Brain pericyte (primary cell): ENCODE data around the gene PLXNB2.

Experiments used
- DNase-seq: peaks from one replicate; pipeline ENCODE4 v3.0.0-alpha.2; 2012; ENCODE audit warnings: low read depth, low spot score

The PLXNB2 gene

DNA sequence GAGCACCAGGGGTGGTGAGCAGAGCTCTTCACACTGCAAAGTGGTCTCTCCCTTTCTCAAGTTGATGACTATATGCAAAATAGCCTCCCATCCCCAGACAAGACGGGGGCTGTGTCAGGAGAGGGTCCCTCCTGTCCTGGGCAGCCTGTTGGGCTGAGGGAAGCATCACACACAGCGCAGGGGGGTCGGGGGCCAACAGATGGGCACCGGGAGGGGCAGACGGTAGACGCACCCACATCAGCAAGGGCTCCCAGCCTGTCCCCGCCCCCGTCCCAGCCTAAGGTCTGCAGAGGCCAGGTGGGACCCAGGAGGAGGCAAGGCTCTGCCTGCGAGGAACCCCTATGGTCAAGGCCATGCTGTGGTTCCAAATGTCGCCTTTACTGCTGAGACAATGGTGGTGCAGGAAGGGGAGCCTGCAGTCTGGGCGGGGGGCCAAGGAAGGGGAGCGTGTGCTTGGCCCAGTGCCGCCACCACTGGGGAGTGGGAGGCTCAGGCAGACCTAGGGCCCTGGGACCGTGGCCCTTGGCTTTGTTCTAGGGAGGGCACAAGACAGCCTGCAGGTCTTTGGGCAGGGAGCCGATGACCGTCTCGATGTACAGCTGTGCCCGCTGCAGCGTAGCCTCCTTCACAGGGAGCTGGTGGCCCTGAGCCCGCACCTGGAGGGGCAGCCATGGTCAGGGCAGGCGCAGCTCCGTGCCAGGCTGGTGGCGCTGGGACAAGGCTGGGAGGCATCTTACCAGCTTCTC, 4.3 kb upstream of the PLXNB2 start:
- no peak for DNase-seq

DNA sequence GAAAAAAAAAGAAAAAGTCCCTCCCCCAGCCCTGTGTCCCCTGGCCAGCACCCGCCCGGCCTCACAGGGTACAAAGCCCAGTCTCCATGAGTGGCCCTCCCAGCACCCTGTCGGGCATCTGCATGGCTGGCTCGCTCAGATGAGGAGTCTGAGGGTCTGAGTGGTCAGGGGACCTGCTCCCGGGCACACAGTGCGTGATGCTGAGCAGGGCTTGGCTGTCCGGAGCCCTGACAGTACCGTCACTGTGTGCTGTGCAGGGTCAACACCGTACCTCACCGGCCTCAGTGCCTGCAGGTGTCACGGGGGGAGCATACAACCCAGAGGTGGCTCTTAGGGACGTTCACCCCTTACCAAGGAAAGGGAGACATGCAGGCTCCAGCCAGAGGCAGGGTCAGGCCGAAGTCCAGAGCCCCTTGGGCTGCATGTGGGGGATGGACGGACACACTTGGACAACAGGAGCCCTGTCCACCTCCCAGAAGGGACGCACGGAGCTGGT, 3.6 kb upstream of the PLXNB2 start:
- no peak for DNase-seq

DNA sequence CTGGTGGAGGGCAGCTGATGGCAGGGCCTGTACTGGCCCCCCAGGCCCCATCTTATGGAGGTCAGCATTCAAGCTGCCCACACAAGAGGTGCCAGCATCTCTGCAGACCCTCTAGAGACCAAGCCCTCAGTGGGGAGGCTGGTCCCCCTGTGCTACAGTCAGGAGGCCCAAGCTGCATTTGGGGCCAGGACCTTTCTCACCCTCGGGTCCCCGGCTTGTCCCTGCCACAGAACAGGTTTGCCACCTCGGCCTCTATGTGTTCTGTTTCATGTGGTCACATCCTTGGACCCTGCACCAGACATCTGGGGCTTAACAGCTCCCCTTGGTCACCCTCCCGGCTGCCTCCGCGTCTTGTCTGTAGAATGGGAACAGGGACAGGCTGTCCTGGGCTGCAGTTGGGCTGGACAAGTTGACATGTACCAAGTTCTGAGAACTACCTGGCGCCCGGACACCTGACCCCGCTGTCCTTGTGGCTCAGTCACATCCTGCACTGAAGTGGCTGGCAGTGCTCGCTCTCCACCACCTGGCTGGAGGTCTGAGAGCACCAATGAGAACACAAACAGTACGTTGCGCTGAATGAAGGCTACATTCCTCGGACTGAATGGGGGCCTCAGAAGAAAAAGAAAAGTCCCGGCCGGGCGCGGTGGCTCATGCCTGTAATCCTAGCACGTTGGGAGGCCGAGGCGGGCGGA, 2.7 kb upstream of the PLXNB2 start:
- no peak for DNase-seq

DNA sequence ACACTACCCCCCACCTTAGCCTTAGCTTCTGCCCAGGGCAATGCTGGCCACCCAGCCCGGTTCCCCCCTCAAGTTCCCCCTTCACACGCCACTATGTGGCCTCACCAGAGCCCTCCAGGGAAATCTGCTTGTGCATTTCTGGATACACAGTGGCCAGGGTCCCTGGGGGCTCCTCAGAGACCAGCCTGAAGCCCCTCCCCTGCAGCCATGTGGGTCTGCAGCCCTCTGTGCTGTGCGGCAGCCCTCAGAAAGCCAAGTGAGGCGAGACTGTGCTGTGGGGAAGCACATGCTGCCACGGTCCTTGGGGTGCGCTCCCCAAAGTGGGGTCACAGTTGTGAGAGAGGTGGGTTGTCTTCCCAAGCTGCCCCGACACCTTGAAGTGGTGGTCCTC, 2.1 kb upstream of the PLXNB2 start:
- no peak for DNase-seq

DNA sequence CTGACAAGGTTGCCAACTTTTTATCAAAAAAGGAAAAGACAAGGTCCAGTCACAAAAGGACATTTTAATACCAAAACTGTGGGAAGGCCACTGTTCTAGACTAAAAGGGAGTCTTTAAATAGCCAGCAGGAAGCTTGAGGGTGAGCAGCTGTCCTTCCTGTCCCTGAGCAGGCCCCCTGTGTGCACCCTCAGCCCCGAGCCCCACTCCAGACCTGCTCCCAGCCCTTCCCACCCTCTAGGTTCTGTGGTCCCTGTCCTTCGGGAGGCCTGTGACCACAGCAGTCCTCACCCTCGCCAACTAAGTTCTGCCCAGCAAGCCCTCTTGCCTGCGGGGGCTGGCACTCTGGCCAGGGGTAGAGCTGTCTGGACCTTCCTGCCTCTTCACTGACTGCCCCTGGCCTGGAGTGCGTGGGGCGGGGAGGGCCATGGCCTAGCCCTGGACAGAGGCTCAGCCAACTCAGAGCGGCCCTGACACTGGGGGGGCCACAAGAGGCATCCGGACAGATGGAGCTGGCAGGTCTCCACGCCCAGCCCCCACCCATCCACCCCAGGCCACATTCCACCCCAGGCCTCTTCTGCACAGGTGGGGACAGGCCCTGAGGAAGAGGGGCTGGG, 1.6 kb upstream of the PLXNB2 start:
- no peak for DNase-seq

- DNase-seq: no peak
Measured at GRCh38 chr22:50308597-50308935, 1.1 kb upstream of the PLXNB2 start.

DNA sequence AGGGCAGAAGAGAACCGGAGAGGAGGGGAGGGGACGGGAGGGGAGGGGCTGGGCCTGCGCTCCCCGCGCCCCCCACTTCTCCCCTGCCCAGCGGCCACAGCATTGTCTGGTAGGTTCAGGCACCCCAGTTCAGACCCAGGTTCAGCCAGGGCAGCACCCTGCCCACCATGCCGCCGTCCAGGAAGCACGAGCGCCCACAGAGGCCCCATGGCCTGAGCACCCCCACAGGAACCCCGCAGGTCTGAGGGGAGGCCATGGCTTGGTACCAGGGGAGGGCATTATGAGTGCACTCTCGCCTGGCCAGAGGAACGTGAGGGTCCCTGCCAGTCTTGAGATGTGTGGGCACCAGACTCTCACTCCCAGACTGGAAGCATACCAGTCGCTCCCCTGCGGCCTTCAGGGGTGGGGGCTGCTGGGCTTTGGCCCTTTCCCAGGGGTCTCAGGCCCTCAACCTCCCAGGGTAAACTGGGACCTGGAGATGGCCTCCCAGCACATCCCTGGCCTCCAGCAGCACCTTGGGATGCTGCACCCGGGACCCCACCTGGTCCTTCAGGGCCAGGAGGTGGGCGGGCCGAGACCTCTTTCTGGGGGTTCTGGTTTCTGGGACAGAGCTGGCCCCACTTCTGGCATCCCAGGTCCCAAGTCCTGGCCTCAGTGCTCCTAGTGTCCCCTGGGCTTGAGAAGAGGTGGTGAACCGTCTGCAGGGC, 597 bp upstream of the PLXNB2 start:
- DNase-seq: no peak

GRCh38 chr22:50305923-50306566, 1.4 kb downstream of the PLXNB2 start:
- peak; percentile 53 for DNase-seq

- DNase-seq: no peak
Measured at GRCh38 chr22:50305393-50305922, 2.0 kb downstream of the PLXNB2 start.

- no peak for DNase-seq
Measured at GRCh38 chr22:50304528-50305392, 2.7 kb downstream of the PLXNB2 start.

DNA sequence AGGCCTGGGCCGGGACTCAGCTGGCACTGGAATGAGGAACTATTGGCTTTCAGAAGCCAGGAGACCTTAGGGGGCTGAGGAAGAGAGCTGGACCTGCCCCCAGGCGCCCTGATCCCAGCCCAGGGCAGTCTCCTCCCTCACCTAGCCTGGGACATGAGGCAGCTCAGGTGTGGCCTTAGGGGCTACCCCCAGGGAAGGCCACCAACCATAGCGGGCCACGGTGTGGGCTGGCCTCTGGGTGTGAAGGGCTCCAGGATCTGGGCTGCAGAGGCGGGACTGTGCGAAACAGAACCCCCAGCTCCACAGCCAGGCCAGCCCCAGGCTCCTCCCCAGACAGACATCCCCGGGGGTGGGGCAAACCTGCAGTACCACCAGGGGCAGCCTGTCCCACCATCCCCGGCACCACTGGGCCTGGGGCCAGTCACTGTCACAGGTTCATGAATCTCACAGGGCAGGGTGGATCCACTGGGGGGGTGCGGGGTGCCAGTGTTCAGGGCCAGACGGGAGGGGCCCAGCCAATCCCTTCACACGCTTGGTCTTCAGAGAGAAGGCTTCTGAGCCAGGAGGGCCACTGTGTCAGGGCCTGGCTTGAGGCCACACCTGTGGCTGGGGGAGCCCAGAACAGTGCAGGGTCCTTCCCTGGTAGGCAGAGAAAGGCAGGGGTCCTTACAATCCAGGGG, 3.5 kb downstream of the PLXNB2 start:
- DNase-seq: no peak

GRCh38 chr22:50303515-50303847, 4.0 kb downstream of the PLXNB2 start:
- no peak for DNase-seq

- no peak for DNase-seq
Measured at GRCh38 chr22:50302564-50302963, 4.9 kb downstream of the PLXNB2 start.

GRCh38 chr22:50302041-50302541, 5.4 kb downstream of the PLXNB2 start:
- no peak for DNase-seq

- no peak for DNase-seq
Measured at GRCh38 chr22:50301581-50301991, 5.9 kb downstream of the PLXNB2 start.

DNA sequence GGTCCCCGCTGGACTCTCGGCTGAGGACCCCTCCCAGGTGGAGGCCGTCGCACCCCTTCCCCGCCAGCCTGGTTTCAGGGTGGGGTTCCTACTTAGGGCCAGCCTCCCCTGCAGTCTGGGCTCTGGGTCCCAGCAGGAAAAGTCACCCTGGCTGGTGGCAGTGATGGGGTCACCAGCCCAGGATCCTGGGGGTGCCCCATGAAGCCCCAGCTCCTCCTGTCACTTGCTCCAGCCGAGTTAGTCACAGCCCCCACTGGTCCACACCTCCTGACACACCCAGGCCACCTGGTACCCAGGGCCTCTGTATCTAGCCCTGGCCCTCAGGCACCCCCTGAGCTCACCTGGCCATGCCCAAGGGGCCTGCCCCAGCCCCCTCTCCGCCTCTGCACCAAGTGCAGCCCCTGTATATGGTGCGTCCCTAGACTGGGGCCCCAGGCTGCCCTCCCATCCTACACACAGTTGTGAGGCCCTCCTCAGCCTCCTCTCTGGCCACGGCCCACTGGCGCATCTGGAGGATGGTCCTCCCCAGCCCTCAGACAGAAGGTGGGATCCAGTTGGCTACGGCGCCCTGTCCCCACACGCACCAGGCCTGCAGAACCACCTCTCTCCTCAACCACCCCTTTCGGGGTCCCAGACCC, 6.7 kb downstream of the PLXNB2 start:
- no peak for DNase-seq

DNA sequence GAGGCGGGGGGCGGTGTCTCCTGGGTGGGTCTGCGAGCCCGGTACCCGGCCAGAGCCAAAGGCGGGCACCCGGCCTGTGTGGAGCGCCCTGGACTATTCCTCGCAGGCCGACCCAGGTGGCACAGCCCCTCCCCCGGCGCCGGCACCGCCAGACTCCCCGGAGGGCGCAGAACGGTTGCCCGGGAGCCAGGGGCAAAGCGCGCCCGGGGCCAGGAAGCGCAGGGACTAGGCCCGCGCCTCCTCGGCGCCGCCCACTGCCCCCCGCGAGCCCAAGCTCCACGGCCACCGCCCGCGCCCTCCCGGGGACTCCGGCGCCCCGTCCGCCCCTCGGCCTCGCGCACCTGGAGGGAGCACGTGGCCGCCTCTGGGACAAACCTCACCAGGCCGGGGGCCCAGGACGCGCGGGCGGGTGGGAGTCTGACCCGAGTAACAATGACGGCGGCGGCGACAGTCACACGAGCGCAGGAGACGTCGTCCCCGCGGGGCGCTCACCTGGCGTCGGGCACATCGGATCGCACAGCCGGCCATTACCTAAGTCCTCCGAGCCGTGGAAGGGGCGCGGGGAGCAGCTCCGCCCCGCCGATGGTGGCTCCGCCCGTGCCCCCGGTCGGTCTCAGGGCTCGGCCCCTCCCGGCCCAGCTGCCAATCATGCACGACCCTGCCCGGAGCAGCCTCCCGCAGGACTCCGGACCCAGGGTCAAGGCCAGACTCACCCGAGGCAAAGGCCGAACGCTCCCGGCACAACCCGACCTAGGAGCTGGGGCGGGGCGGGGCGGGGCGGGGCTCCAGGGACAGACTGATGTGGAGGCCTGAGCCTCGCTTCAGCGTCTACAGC, 7.4 kb downstream of the PLXNB2 start:
- no peak for DNase-seq
